Lung (tissue), 12 donors: Measurements from ENCODE around the gene DDX51. TPM values are rescaled to one million over a fixed set of nuclear protein-coding genes. Genes with fewer than 3 reads are reported as not detected.

Source experiments
- ATAC-seq: fragments of 200-7000 bp; cut with Tn5 transposase; one replicate; pipeline ENCODE4 v1.9.1; 2020; ENCODE audit warnings: moderate number of reproducible peaks; ENCODE audit not compliant: insufficient read depth, low FRiP score
- DNase-seq, 3 donors: peaks; one replicate each; pipeline ENCODE4 v3.0.0-alpha.2; 2013 to 2017
- H3K27ac ChIP-seq, 2 donors: one replicate each; pipeline ENCODE4 v1.5.1; 2013; ENCODE audit warnings: mild to moderate bottlenecking in 2 of 2, moderate library complexity in 2 of 2, control low read depth in 1 of 2, inconsistent platforms in 1 of 2, low read depth in 1 of 2, low read length in 1 of 2
- H3K27me3 ChIP-seq, 3 donors: one replicate each; pipeline ENCODE4 v1.5.1; 2013; ENCODE audit warnings: low read length in 2 of 3; ENCODE audit not compliant: control insufficient read depth in 3 of 3, insufficient read depth in 3 of 3
- H3K36me3 ChIP-seq, 4 donors: one replicate each; pipeline ENCODE4 v1.5.1; 2013; ENCODE audit warnings: low read length in 4 of 4, mild to moderate bottlenecking in 1 of 4, moderate library complexity in 1 of 4; ENCODE audit not compliant: control insufficient read depth in 4 of 4, insufficient read depth in 4 of 4
- H3K4me1 ChIP-seq, 5 donors: one replicate each; pipeline ENCODE4 v1.5.1; 2013; ENCODE audit warnings: low read length in 5 of 5, mild to moderate bottlenecking in 2 of 5, moderate library complexity in 1 of 5; ENCODE audit not compliant: control insufficient read depth in 5 of 5, insufficient read depth in 5 of 5
- H3K4me3 ChIP-seq: one replicate; pipeline ENCODE4 v1.5.1; 2013; ENCODE audit warnings: mild to moderate bottlenecking, control low read depth, moderate library complexity
- H3K9ac ChIP-seq, 2 donors: one replicate each; pipeline ENCODE4 v1.5.1; 2013; ENCODE audit warnings: low read length in 2 of 2, control low read depth in 1 of 2; ENCODE audit not compliant: insufficient read depth in 1 of 2
- H3K9me3 ChIP-seq, 4 donors: one replicate each; pipeline ENCODE4 v1.5.1; 2013; ENCODE audit warnings: low read length in 3 of 4, mild to moderate bottlenecking in 1 of 4, moderate library complexity in 1 of 4; ENCODE audit not compliant: control insufficient read depth in 4 of 4, insufficient read depth in 3 of 4
- CTCF ChIP-seq: IDR thresholded peaks from 2 replicates; pipeline ENCODE4 v1.5.1; 2012; ENCODE audit warnings: mild to moderate bottlenecking; ENCODE audit errors: control extremely low read depth, extremely low read depth
- WGBS, 2 donors: extraction: QIAGEN DNeasy Blood & Tissue Kit; methylation state at CpG; one replicate each; pipeline ENCODE4 v1.1.7; 2013; 5-methylcytosine and 5-hydroxymethylcytosine counted together
- polyA plus RNA-seq, 2 donors: library from polyadenylated mRNA; stranded (reverse); fragments of 200-250 nt; gene quantifications; one replicate each; pipeline ENCODE4 v1.2.1, GENCODE V29; 2013
- total RNA-seq, 2 donors: library from RNA; depleted of rRNA in 1 of 2; stranded (reverse); fragments of >200 nt in 1 of 2; gene quantifications; one replicate each; pipeline ENCODE4 v1.2.1, GENCODE V29; 2014 to 2021
- donor health status: control.
- donor health status: control.
- donor health status: Bipolar disorder and iron deficiency.
- donor health status: healthy.
- donor health status: DM: yes; HTN: yes; CAD: no.

Gene DDX51
- total and polyA plus RNA-seq, 4 donors: 15.0 to 25.9 (median 17.2) TPM

- Histone ChIP-seq H3K4me3 (no peak overlapping the region), H3K9me3 (no peaks in the 10 kb centered on the region), H3K4me1 (peaks cover 0 to 21% (median 8%) of the 10 kb centered on the region in 5 donors), H3K9ac (no peak overlapping the region), H3K36me3 (peaks cover 6 to 45% (median 19%) of the 10 kb centered on the region in 4 donors), H3K27ac (no peak overlapping the region), H3K27me3 (no peaks in the 10 kb centered on the region)
- 93% methylated on average over 38 of the region's 38 CpGs for WGBS, 2 donors
- TF ChIP-seq CTCF: no peak
- DNase-seq (no peak), ATAC-seq (no peak)
These were observed 2.9 kb downstream of the DDX51 start for GRCh38 chr12:132140918-132141841.

GRCh38 chr12:132140501-132140900 is 3.6 kb downstream of the DDX51 start:
- no peak for ATAC-seq
- no peaks in the 10 kb centered on the region for H3K9me3 ChIP-seq
- H3K4me3 ChIP-seq: no peak overlapping the region
- no peaks in the 10 kb centered on the region for H3K27me3 ChIP-seq
- no peak overlapping the region for H3K27ac ChIP-seq
- H3K4me1 ChIP-seq: peaks cover 0 to 19% (median 8%) of the 10 kb centered on the region in 5 donors
- H3K36me3 ChIP-seq: peaks cover 6 to 44% (median 17%) of the 10 kb centered on the region in 4 donors
- H3K9ac ChIP-seq: no peak overlapping the region
- no peak for TF ChIP-seq CTCF
- 90 to 92% methylated on average over 15 of the region's 15 CpGs for WGBS, 2 donors
- DNase-seq: no peak

GRCh38 chr12:132139912-132140311 is 4.2 kb downstream of the DDX51 start:
- H3K9me3 ChIP-seq: no peaks in the 10 kb centered on the region
- DNase-seq: no peak
- WGBS, 2 donors: 96 to 97% methylated on average over 27 of the region's 27 CpGs
- peaks cover 6 to 44% (median 17%) of the 10 kb centered on the region in 4 donors for H3K36me3 ChIP-seq
- no peak overlapping the region for H3K27ac ChIP-seq
- no peak overlapping the region for H3K9ac ChIP-seq
- no peak overlapping the region for H3K4me3 ChIP-seq
- no peak for ATAC-seq
- no peak for TF ChIP-seq CTCF
- H3K27me3 ChIP-seq: no peaks in the 10 kb centered on the region
- H3K4me1 ChIP-seq: peaks cover 0 to 14% (median 3%) of the 10 kb centered on the region in 5 donors
